Measurements from ENCODE around the gene IP6K1.

- TF ChIP-seq CTCF (IDR thresholded peaks at IDR 0.05): no peak
- TF ChIP-seq, protein P1, sequence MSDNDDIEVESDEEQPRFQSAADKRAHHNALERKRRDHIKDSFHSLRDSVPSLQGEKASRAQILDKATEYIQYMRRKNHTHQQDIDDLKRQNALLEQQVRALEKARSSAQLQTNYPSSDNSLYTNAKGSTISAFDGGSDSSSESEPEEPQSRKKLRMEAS (CRISPR knock-in tag; IDR thresholded peaks at IDR 0.05): no peak
- TF ChIP-seq ZNF138 (CRISPR knock-in tag; conservative IDR thresholded peaks at IDR 0.05): no peak
- no peak for TF ChIP-seq ZNF263 (CRISPR knock-in tag; IDR thresholded peaks at IDR 0.05; ENCODE audit: low read depth)
Measured at GRCh38 chr3:49769926-49770325, 16.4 kb downstream of the IP6K1 start.
